Body of pancreas (tissue), 4 donors: Measurements from ENCODE around the gene RUSF1.

ENCODE experiments used
- CTCF ChIP-seq, 7 experiments: fragments of 450-650 bp in 4 of 7; fragments of 200-600 bp in 3 of 7; sonication (generic) in 3 of 7; IDR thresholded peaks; one replicate each; pipeline ENCODE4 v1.5.1; 2016 to 2019; ENCODE audit warnings: antibody characterized with exemption in 7 of 7
- POLR2A ChIP-seq, 3 donors: fragments of 450-650 bp; IDR thresholded peaks; one replicate each; pipeline ENCODE4 v1.6.1; 2016; ENCODE audit warnings: antibody characterized with exemption in 3 of 3, mild to moderate bottlenecking in 2 of 3

GRCh38 chr16:31530405-31530804 is 22.2 kb upstream of the RUSF1 start:
- no peak for TF ChIP-seq POLR2A (IDR thresholded peaks at IDR 0.05)
- no peak for TF ChIP-seq CTCF (IDR thresholded peaks at IDR 0.05)
